HCT116 (cell line): ENCODE results near the gene ISCU. TPM values are rescaled to one million over a fixed set of nuclear protein-coding genes. Genes with fewer than 3 reads are reported as not detected.

Experiments used
- ATAC-seq: fragments of 200-7000 bp; cut with Tn5 transposase; 2 replicates; pipeline ENCODE4 v1.9.1; 2020; ENCODE audit warnings: mild to moderate bottlenecking, moderate library complexity
- BruUV-seq: library from RNA; stranded (reverse); fragments of 400-500 nt; replicated peaks from 2 replicates; lab custom pipeline; 2021; lab: Mats Ljungman, UMichigan
- CTCF ChIA-PET: fragments of 300-600 bp; sonication (Branson Sonifier 250); formaldehyde crosslinking; loops from one replicate; lab custom pipeline; 2021; ENCODE audit warnings: antibody characterized with exemption; lab: Charles Lee
- POLR2A ChIA-PET: fragments of 300-600, 350-600 bp; sonication (Branson Sonifier 250); formaldehyde crosslinking; loops from one replicate; lab custom pipeline; 2021; ENCODE audit warnings: antibody characterized with exemption; lab: Charles Lee
- RAD21 ChIA-PET, 2 experiments: fragments of 300-600 bp; sonication (Branson Sonifier 250); formaldehyde crosslinking; loops; one replicate each; lab custom pipeline; 2023; ENCODE audit warnings: low total read pairs in 2 of 2; ENCODE audit not compliant: uncharacterized antibody in 2 of 2, unreplicated experiment in 2 of 2, low non-redundant PET in 1 of 2; lab: Charles Lee
- DNase-seq: peaks from one replicate; pipeline ENCODE4 v3.0.0-alpha.2; 2010; ENCODE audit warnings: low read depth, low spot score
- H2AFZ ChIP-seq: fragments of 200-600 bp; shearing (Covaris generic), sonication (generic); 2 replicates; pipeline ENCODE4 v1.6.1; 2017; ENCODE audit warnings: low read depth, mixed run types, mixed read lengths, antibody characterized with exemption, low read length; ENCODE audit not compliant: poor library complexity, severe bottlenecking
- H3K27ac ChIP-seq: 2 replicates; pipeline ENCODE4 v1.5.1; 2012; ENCODE audit warnings: low read depth, low read length
- H3K27me3 ChIP-seq: fragments of 200-600 bp; sonication (generic); 2 replicates; pipeline ENCODE4 v1.6.1; 2016; ENCODE audit warnings: mixed run types, low read length, mixed read lengths; ENCODE audit not compliant: insufficient read depth
- H3K36me3 ChIP-seq, 2 experiments: fragments of 200-500 bp in 1 of 2; fragments of 200-600 bp in 1 of 2; sonication (Bioruptor generic) in 1 of 2; sonication (generic) in 1 of 2; 2 replicates each; pipeline versions ENCODE4 v1.5.1 to v1.6.1; 2014 to 2016; ENCODE audit warnings: low read length in 2 of 2, inconsistent platforms in 1 of 2, mixed read lengths in 1 of 2, mixed run types in 1 of 2; ENCODE audit not compliant: insufficient read depth in 2 of 2, control insufficient read depth in 1 of 2
- H3K4me1 ChIP-seq, 2 experiments: fragments of 200-600 bp in 1 of 2; sonication (generic) in 1 of 2; 2 replicates each; pipeline versions ENCODE4 v1.5.1 to v1.6.1; 2012 to 2017; ENCODE audit warnings: low read length in 2 of 2, inconsistent platforms in 1 of 2, mild to moderate bottlenecking in 1 of 2, mixed read lengths in 1 of 2, mixed run types in 1 of 2, moderate library complexity in 1 of 2; ENCODE audit not compliant: insufficient read depth in 2 of 2, control insufficient read depth in 1 of 2
- H3K4me2 ChIP-seq: fragments of 200-600 bp; sonication (generic); 2 replicates; pipeline ENCODE4 v1.6.1; 2017; ENCODE audit warnings: mixed run types, low read length, mixed read lengths
- H3K4me3 ChIP-seq, 2 experiments: fragments of 200-600 bp in 1 of 2; sonication (generic) in 1 of 2; replicated peaks in 1 of 2; 2 replicates each; pipeline ENCODE4 v1.5.1; 2011 to 2016; ENCODE audit warnings: low read length in 2 of 2, control low read depth in 1 of 2, low read depth in 1 of 2, mild to moderate bottlenecking in 1 of 2, mixed read lengths in 1 of 2, mixed run types in 1 of 2
- H3K79me2 ChIP-seq: fragments of 200-600 bp; sonication (generic); 2 replicates; pipeline ENCODE4 v1.6.1; 2017; ENCODE audit warnings: mild to moderate bottlenecking, mixed run types, low read length, moderate library complexity, mixed read lengths; ENCODE audit not compliant: insufficient read depth
- H3K9ac ChIP-seq: fragments of 200-600 bp; sonication (generic); 2 replicates; pipeline ENCODE4 v1.6.1; 2016; ENCODE audit warnings: low read length, mixed read lengths
- H3K9me2 ChIP-seq: fragments of 200-600 bp; sonication (generic), shearing (Covaris generic); 2 replicates; pipeline ENCODE4 v1.6.1; 2017; ENCODE audit warnings: mixed run types, mild to moderate bottlenecking, moderate library complexity; ENCODE audit not compliant: insufficient read depth
- H3K9me3 ChIP-seq, 2 experiments: fragments of 200-500 bp in 1 of 2; fragments of 200-600 bp in 1 of 2; sonication (Bioruptor generic) in 1 of 2; sonication (generic) in 1 of 2; 2 replicates each; pipeline ENCODE4 v1.6.1; 2014 to 2017; ENCODE audit warnings: low read length in 2 of 2, mixed read lengths in 2 of 2, inconsistent platforms in 1 of 2, low read depth in 1 of 2, mild to moderate bottlenecking in 1 of 2, mixed run types in 1 of 2, moderate library complexity in 1 of 2; ENCODE audit not compliant: control insufficient read depth in 1 of 2, insufficient read depth in 1 of 2
- H4K20me1 ChIP-seq: fragments of 200-600 bp; sonication (generic), shearing (Covaris generic); 2 replicates; pipeline ENCODE4 v1.6.1; 2017; ENCODE audit warnings: mixed run types, mild to moderate bottlenecking, moderate library complexity; ENCODE audit not compliant: insufficient read depth
- ATF3 ChIP-seq: IDR thresholded peaks from 2 replicates; pipeline ENCODE4 v1.6.1; 2012
- CBX3 ChIP-seq: IDR thresholded peaks from 2 replicates; pipeline ENCODE4 v1.6.1; 2012; ENCODE audit warnings: low read depth
- EGR1 ChIP-seq: IDR thresholded peaks from 2 replicates; pipeline ENCODE4 v1.6.1; 2012; ENCODE audit warnings: low read depth
- ELF1 ChIP-seq: IDR thresholded peaks from 2 replicates; pipeline ENCODE4 v1.6.1; 2012; ENCODE audit warnings: low read depth, borderline replicate concordance
- EZH2 ChIP-seq: fragments of 200-600 bp; sonication (generic); IDR thresholded peaks from 2 replicates; pipeline ENCODE4 v1.6.1; 2017; ENCODE audit warnings: antibody characterized with exemption, mixed run types
- EZH2phosphoT487 ChIP-seq: fragments of 200-600 bp; IDR thresholded peaks from 2 replicates; pipeline ENCODE4 v1.6.1; 2018; ENCODE audit warnings: antibody characterized with exemption, borderline replicate concordance
- FOSL1 ChIP-seq: IDR thresholded peaks from 2 replicates; pipeline ENCODE4 v1.6.1; 2012; ENCODE audit warnings: low read depth
- JUND ChIP-seq: IDR thresholded peaks from 2 replicates; pipeline ENCODE4 v1.6.1; 2012
- MAX ChIP-seq: IDR thresholded peaks from 2 replicates; pipeline ENCODE4 v1.6.1; 2012
- POLR2A ChIP-seq: IDR thresholded peaks from 2 replicates; pipeline ENCODE4 v1.7.0; 2011; ENCODE audit warnings: borderline replicate concordance; ENCODE audit not compliant: insufficient read depth, insufficient read length; ENCODE audit errors: extremely low read depth
- POLR2AphosphoS5 ChIP-seq: IDR thresholded peaks from 2 replicates; pipeline ENCODE4 v1.6.1; 2011; ENCODE audit warnings: mild to moderate bottlenecking, low read depth, low read length, moderate library complexity
- SIN3A ChIP-seq: IDR thresholded peaks from 2 replicates; pipeline ENCODE4 v1.6.1; 2012; ENCODE audit warnings: low read depth
- SRF ChIP-seq: IDR thresholded peaks from 2 replicates; pipeline ENCODE4 v1.6.1; 2012; ENCODE audit warnings: low read depth
- TCF7L2 ChIP-seq: IDR thresholded peaks from 2 replicates; pipeline ENCODE4 v1.7.0; 2011; ENCODE audit warnings: borderline replicate concordance, inconsistent platforms; ENCODE audit not compliant: insufficient read depth, insufficient read length; ENCODE audit errors: extremely low read depth
- YY1 ChIP-seq: IDR thresholded peaks from 2 replicates; pipeline ENCODE4 v1.6.1; 2011; ENCODE audit warnings: low read length, low read depth, moderate library complexity, mild to moderate bottlenecking; ENCODE audit not compliant: insufficient replicate concordance; ENCODE audit errors: extremely low read depth
- ZBTB33 ChIP-seq: IDR thresholded peaks from 2 replicates; pipeline ENCODE4 v1.6.1; 2011; ENCODE audit warnings: mild to moderate bottlenecking, low read length, moderate library complexity; ENCODE audit not compliant: insufficient replicate concordance; ENCODE audit errors: extremely low read depth
- ZFX ChIP-seq: fragments of 450-650 bp; IDR thresholded peaks from 2 replicates; pipeline ENCODE4 v1.6.1; 2017
- ZNF274 ChIP-seq: fragments of 200-500 bp; sonication (Bioruptor generic); IDR thresholded peaks from 2 replicates; pipeline ENCODE4 v1.6.1; 2014; ENCODE audit warnings: mild to moderate bottlenecking, low read depth, low read length, inconsistent platforms
- intact Hi-C: fragments of 100-400 bp; cut with micrococcal nuclease; formaldehyde crosslinking; loops from 2 replicates; pipeline ENCODE4 v1.10.0; 2022
- total RNA-seq: library from RNA; stranded (reverse); gene quantifications from one replicate; pipeline ENCODE4 v1.2.1, GENCODE V29; 2021; ENCODE audit not compliant: unreplicated experiment

The ISCU gene
- total RNA-seq, 1 experiment from 2014 or later, result 89.6 TPM

GRCh38 chr12:108606492-108606891 is 44.1 kb downstream of the ISCU start:
- Histone ChIP-seq H3K4me1 (peaks cover under 1 to 7% of the 10 kb centered on the region in 2 experiments; a peak in 3 of 4 replicates), H3K4me2 (no peak overlapping the region), H3K9ac (no peak overlapping the region), H4K20me1 (no peaks in the 10 kb centered on the region), H3K79me2 (no peaks in the 10 kb centered on the region), H3K27me3 (no peaks in the 10 kb centered on the region), H3K9me2 (no peaks in the 10 kb centered on the region), H3K36me3 (no peaks in the 10 kb centered on the region), H3K4me3 (no peak overlapping the region), H3K9me3 (no peaks in the 10 kb centered on the region), H2AFZ (no peak overlapping the region), H3K27ac (no peak overlapping the region)
- CTCF ChIA-PET, result no interaction called here
- ATAC-seq, result no peak
- no peak for DNase-seq
- TF ChIP-seq SRF (no peak), YY1 (no peak), TCF7L2 (no peak), ZBTB33 (no peak), MAX (no peak), ATF3 (no peak), POLR2A (no peak), EZH2 (no peak), ZFX (no peak), ZNF274 (no peak), ELF1 (no peak), FOSL1 (no peak), EZH2phosphoT487 (no peak), JUND (no peak), EGR1 (no peak), CBX3 (no peak), SIN3A (no peak), POLR2AphosphoS5 (no peak)
- intact Hi-C loops, result no loop called here
- RAD21 ChIA-PET, result interaction anchor here in 1 of 2 experiments (0.7 kb wide), 1 partner anchor 21 kb away, joined by 3 read pairs; no protein-coding TSS in a partner anchor
- POLR2A ChIA-PET, result no interaction called here
- BruUV-seq, result no TSS peak
